DMS79 treated with DMSO at 0.1 percent for 48 hours (cell line): ENCODE results near the gene ANAPC15.

Experiments used
- DNase-seq: peaks from one replicate; lab custom pipeline; 2025; lab: John Stamatoyannopoulos, UW

The ANAPC15 gene

DNA sequence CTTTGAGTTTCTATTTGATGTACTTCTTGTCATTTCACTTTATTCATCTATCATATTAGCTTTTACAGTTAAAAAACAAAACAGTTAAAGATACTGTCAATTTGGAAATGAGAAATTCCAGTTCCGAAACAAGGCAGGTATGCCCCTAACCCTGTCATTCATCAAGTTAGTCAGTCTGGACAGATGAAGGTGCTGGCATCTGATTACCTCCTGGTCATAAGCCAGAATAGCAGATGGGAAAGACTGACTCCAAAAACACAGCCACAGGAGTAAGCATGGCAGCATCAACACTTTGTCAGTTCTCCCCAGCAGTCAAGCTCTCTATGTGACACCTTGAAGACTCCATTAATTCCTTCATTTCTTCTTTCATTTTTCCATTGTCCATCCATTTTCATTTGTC is 27.5 kb downstream of the ANAPC15 start:
- no peak for DNase-seq

DNA sequence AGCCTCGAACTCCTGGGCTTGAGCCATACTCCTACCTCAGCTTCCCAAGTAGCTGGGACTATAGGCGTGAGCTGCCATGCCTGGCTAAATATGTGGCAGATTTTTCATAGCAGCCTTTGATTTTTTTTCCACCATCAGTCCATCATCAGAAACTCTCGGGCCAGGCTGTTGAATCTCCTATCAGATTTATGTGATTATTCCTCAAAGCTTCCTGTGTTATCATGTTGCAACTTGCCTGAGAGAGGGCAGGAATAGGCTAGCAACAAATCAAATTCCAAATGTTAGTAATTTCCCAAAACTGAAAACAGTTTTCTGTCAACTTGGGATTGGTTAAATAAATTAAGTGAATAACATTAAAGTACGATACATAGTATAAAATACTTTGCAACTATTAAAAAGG is 28.4 kb downstream of the ANAPC15 start:
- DNase-seq, result no peak

DNA sequence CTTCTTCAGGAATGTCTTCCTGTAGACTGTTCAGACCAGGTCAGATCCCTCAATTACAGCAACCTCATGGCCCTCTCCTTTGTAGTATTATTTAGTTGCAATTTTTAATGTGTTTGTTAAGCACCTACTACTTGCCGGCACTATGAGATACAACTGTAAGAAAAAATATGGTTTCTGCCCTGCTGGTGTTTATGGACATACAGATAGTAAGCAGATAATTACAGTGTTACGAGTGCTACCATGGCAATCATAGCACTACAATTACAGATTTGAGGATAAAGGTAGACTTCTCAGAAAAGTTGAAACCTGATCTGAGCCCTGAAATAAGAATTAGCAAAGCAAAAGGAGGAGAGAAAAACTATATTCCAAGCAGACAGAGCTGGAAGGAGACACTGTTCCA is 29.1 kb downstream of the ANAPC15 start:
- DNase-seq, result no peak

DNA sequence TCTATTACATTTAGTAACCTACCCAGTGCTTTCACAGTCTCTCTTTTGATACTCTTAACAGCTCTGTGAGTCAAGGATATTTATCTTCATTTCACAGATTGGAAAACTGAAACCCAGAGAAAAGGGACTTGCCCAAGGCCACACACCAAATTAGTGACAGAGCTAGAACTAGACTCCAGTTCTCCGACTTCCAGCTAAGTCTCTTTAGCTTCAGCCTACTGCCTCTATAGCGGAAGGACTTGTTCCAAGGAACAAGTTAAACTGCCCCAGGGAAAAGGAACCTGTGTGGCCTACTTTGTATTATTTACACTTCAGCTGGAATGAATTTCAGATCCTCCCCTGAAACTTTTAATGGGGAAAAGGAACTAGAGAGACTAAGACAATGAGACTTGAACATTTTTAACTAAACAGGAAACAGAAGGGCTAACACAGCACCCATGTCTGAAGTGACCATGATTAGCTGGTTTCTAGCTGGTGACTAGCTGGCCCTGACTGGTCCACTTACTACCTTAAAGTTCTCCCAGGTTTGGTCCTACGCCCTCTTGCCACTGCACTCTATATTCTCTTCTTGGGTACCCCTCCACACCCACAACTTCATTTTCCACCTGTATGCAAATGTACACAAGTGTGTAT is 30.6 kb downstream of the ANAPC15 start:
- peak; percentile 27 for DNase-seq

DNA sequence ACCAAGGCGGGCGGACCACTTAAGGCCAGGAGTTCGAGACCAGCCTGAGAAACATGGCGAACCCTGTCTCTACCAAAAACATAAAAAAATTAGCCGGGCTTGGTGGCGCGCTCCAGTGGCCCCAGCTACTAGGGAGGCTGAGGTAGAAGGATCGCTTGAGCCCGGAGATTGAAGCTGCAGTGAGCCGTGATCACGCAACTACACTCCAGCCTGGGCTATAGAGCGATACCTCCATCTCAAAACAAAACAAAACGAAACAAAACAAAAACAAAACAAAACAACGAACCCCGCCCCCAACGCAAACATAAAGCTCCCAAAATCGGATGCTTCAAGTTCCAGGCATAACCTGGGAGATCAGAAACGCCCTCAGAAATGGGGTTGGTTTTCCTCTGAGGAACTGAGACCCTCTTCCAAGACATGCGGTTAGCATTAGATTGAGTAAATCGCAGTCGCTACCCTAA is 31.3 kb downstream of the ANAPC15 start:
- DNase-seq, result no peak

DNA sequence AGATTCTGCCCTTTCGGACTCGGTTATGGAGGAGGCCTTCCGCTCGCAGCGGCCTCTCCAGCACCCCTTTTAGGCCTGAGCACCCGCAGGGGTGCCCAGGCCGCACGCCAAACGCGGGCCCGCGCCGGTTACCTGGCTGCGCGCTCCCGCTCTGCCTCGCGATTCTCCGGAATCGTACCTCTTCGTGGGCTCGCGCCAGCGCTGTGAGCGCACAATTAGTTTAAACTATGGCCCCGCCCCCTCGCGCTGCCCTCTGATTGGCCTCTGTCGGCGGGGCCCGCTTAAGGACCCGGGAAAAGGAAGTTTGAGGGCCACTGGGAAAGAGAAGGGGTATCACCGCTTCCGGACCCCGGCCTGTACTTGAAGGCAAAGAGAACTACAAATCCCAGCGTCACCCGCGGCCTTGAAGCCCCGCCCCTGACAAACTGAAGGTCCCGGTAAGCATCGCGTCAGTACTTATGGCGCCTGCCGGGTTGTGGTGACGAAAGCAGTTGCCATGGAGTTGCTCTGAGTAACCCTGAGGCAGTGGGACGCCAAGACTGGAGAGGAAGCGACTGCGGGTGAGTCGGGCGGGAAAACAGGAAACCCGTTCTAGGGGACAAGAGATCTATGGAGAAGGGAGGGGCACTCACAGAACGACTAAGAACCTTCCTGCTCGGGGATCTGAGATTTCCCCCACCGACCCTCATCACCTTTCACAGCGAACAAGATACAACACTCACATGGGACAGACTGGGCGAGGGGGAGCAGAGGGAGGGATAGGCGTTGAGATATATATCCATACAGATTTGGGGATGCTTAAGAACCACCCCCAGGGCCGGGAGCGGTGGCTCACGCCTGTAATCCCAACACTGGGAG is 31.9 kb downstream of the ANAPC15 start, which contains the start of the genes LRRC51 and NUMA1:
Gene LRRC51 (plus strand): TSS at position 525 of the 858 bp plus-strand sequence. CDS start 8,234 bp downstream, outside the sequence.
Gene NUMA1 (minus strand): TSS at position 217 of the 858 bp plus-strand sequence. CDS start 44,599 bp downstream, outside the sequence.
- DNase-seq, result peak; percentile 100

DNA sequence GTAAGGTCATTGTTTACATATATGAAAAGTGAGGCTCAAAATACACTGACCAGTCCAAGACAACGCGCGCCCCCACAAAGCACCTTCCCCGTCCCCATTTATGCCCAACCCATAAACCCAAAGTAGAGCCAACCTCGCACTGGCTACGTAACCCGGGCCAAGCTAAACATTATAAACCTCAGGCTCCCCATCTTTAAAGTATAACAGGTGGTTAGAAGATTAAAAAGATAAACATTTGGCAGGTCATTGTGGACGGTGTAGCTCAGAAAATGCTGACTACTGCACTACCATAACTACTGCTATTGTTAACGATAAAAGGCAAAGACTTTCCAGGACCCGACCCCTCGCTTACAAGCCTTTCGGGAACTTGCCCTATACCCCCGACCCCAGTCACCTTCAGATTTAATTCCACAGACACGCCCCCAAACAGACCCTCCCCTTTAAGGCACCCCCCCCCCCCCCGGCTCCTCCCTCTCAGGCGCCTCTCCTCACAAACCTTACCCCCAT is 32.6 kb downstream of the ANAPC15 start:
- peak; percentile 64 for DNase-seq

DNA sequence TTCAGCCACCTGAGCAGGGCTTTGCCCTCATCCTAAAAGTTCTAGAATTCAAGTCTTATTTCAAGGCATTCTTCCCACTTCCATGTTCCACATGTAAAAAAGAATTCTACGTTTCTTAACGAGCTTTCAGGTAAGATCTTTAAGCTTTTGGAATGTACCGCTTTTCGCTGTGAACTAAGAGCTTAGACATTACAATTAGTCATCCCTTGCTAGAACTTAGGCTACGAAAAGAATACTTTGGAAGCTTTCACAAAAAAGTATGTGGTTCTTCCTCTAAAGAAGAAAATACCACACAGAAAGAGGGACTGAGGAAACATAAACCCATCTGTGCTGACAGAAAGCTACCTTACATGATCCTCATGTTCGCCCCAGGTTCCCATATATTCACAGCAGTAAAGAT is 34.0 kb downstream of the ANAPC15 start:
- DNase-seq, result no peak

DNA sequence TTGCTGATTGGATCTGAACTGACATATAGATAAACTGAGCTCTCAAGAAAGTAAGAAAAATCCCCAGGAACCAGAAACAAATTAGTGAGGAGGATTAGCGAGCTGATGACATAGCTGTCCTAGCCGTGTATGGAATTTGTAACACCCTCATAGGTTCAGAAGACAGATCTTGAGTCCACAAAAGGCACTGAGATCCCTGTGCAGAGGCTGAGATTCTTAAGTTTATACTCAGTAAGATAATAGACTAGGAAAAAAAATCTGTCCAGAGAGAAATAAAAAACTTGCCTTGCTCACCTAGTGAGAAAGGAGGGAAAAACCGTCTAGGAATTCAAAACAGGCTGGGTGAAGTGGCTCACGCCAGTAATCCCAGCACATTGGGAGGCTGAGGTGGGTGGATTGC is 36.7 kb downstream of the ANAPC15 start:
- no peak for DNase-seq

DNA sequence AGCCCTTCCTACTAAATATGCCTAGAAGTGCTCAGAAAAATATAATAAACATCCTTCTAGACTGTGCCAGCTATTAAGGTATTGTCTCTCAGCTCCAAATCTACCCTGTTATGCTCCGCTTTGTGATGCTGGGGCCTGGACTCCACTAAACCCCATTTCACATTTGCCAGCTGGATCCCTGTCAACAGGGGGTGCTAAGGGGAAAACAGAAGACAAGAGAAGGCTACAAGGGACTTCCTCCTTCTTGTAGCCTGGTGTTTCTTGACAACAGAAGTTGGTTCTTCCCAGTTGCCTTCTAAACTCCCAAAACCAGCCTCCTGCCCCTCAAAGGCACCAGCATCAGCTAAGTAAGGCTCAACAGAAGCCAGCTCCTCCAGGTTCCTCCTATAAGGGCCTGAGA is 37.4 kb downstream of the ANAPC15 start:
- DNase-seq, result no peak

DNA sequence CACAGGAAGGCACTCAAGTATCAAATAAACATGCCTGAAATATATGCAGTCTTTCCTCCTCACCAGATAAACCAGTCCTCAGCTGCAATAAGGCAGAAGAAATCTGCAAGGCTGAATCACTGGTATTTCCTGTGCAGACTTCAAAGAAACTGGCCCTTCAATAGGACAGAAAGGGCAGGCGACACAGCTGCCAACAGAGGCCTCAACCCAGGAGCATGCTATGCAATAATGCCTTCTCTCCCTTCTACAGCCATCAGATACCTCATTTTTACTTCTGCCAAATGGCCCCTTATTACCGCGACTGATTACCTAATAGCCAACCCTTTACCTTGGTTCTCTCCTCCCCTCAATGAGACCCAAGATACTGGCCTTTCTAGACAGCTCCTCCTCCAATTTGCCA is 40.1 kb downstream of the ANAPC15 start:
- DNase-seq, result no peak

DNA sequence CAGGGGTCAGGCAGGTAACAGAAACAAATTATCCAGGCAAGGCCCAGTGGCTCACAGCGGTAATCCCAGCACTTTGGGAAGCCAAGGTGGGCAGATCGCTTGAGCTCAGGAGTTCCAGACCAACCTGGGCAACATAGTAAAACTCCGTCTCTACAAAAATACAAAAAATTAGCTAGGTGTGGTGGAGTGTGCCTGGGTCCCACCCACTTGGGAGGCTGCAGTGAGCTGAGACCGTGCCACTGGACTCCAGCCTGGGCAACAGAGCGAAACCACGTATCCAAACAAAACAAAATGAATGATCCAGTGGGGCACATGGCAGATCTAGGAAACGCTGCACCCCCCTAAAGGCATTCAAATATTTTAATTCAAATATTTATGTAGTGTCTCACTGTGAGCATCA is 42.0 kb downstream of the ANAPC15 start:
- no peak for DNase-seq

DNA sequence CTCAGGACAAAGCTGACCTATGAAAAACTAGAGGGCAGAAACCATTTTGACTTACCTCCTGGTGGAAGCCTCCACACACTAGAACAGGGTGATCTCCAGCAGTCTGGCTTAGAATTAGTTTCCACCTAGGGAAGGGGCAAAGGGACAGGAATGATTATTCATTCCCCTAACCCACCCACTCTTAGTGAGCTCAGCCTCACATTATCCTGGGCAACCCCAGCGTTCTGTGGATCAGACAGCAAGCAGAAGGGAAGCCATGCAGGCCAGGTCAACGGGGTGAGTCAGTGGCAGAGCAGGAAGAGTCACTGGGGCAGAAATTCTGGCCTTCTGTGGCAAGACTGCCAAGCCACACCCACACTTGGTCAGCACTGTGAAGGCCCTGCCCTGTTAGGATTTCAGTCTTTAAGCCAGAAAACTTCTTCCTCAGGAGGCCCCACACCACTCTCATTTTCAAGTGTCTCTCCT is 42.7 kb downstream of the ANAPC15 start:
- peak; percentile 26 for DNase-seq

DNA sequence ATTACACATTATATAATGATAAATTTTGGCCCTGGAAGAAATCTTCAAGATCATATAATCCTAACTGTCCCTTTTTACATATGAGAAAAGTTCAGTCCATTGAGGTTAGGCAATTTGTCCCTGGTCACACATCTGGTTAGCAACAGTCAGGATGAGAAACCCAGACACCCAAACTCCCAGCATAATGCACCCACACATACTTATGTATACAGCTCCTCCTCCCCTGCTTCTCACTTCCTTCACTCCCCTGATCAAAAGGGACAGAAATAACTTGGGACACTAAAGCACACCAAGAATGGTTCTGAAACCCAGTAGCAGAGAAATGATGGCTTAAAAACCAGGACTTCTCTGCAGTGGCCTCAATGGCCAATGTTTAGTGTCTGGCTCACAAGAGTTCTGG is 43.3 kb downstream of the ANAPC15 start:
- DNase-seq, result no peak

DNA sequence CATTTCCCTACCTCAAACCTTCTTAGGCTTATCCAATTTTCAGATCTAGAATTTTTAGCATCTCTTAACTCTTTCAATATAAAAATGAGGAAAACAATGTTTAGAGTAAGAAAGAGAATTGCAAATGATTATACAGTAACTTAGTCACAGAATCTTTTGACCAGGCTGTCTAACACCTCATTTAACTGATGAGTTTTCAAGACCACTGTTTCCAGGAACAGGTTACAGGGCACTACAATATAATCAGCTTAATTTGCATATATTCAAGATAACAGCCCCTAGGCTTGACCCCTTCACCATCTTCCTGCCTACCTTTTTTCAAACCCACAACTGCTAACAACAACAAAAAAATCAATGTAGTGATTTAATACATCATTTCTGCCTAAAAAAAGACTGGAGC is 44.8 kb downstream of the ANAPC15 start:
- no peak for DNase-seq

DNA sequence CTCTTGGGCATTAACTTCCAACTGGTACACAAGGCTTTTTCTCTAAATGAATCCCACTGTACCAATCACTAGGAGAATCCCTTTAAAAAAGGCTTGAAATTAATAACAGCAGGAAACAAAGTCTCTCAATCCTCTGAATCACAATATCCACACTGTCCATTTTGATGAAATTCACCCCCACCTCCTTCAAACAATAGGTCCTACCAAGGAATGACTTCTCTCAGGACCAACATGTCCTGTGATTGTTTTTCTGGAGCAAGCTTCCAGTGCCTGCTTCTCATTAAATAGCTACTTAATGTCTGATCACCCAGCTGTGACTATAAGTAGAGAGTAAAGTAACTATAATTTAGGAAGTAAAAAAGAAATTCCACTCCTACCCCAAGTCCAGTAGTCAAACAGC is 45.2 kb downstream of the ANAPC15 start:
- no peak for DNase-seq

DNA sequence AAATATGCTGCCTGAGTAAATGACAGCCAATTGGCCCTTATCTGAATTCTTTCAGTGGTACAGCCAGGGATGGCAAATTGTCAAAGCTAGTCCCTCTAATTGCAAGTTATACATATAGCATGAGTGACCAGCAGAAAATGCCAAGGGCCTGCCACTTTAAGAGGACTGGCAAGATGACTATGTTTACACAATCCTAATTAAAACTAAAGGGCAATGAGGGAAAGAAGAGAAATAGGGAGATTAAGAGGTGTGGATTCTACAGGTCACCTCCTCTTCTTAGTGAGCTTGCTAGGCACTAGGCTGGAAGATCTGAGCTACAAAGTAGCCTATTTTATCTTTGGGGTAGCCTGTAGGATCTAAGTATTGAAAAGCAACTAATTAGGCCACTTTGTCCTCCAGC is 45.6 kb downstream of the ANAPC15 start:
- no peak for DNase-seq

DNA sequence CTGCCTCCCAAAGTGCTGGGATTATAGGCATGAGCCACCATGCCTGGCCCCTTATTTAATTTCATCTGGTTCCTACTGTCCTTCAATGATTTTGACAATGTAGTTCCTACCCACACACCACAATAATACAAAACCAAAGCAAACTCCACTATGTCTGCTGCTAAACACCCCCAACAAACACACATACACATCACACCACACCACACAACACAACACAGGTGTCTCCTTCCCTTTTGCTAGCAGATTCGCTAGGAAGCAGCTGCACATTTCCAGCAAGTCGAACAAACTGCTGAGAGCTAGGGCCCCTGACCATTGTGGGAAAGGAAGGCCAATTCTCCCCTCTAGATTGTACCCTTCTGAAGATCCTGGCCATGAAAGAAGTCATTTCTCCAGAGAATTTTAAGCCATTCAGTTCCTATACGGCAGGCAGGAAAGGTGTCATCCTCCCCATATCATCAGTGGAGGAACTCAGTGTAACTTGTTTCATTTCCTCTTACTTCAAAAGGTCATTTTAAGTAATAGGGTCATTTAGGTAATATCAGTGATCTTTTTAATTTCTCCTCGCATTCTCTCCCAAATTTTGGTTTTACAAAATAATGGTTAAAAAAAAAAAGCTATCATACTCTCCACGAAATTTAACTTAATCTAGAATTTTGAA is 50.6 kb downstream of the ANAPC15 start:
- no peak for DNase-seq
